ENCODE measurements around the gene CRYBB2. TPM values are rescaled to one million over a fixed set of nuclear protein-coding genes. Genes with fewer than 3 reads are reported as not detected.

Gene CRYBB2
- polyA plus RNA-seq, 1 experiment = 0.92 TPM

- H3K36me3 ChIP-seq (ENCODE audit: control insufficient read depth, insufficient read depth, low read length) = no peaks in the 10 kb centered on the region
- H3K27me3 ChIP-seq (ENCODE audit: control insufficient read depth, insufficient read depth, low read length) = no peaks in the 10 kb centered on the region
- H3K4me3 ChIP-seq (ENCODE audit: low read depth, low read length) = no peak overlapping the region
- DNase-seq (ENCODE audit: low read depth) = no peak
- TF ChIP-seq CTCF (IDR thresholded peaks at IDR 0.05; ENCODE audit: insufficient read depth, low read depth, low read length) = no peak
- ChIA-PET CTCF (no interaction called here), POLR2A (no interaction called here)
Observed at GRCh38 chr22:25182131-25183110, 37.0 kb upstream of the CRYBB2 start.

GRCh38 chr22:25183949-25184619, 35.4 kb upstream of the CRYBB2 start:
- Histone ChIP-seq H3K36me3 (ENCODE audit: control insufficient read depth, insufficient read depth, low read length) (no peaks in the 10 kb centered on the region), H3K4me3 (ENCODE audit: low read depth, low read length) (no peak overlapping the region), H3K27me3 (ENCODE audit: control insufficient read depth, insufficient read depth, low read length) (no peaks in the 10 kb centered on the region)
- no peak for DNase-seq (ENCODE audit: low read depth)
- POLR2A ChIA-PET = no interaction called here
- CTCF ChIA-PET = no interaction called here
- TF ChIP-seq CTCF (IDR thresholded peaks at IDR 0.05; ENCODE audit: insufficient read depth, low read depth, low read length) = no peak

GRCh38 chr22:25186140-25186539, 33.3 kb upstream of the CRYBB2 start:
- no peak overlapping the region for H3K4me3 ChIP-seq (ENCODE audit: low read depth, low read length)
- CTCF ChIA-PET = interaction anchor here (1.5 kb wide), 1 partner anchor 16 kb away, joined by 4 read pairs; no protein-coding TSS in a partner anchor
- no peaks in the 10 kb centered on the region for H3K36me3 ChIP-seq (ENCODE audit: control insufficient read depth, insufficient read depth, low read length)
- H3K27me3 ChIP-seq (ENCODE audit: control insufficient read depth, insufficient read depth, low read length) = no peaks in the 10 kb centered on the region
- no peak for TF ChIP-seq CTCF (IDR thresholded peaks at IDR 0.05; ENCODE audit: insufficient read depth, low read depth, low read length)
- DNase-seq (ENCODE audit: low read depth) = no peak
- POLR2A ChIA-PET = no interaction called here

GRCh38 chr22:25187469-25187868, 32.0 kb upstream of the CRYBB2 start:
- ChIA-PET CTCF (interaction anchor here (0.9 to 1.9 kb wide), 2 partner anchors 15 to 21 kb away, joined by 3 to 7 read pairs; no protein-coding TSS in a partner anchor), POLR2A (no interaction called here)
- no peaks in the 10 kb centered on the region for H3K36me3 ChIP-seq (ENCODE audit: control insufficient read depth, insufficient read depth, low read length)
- no peak for DNase-seq (ENCODE audit: low read depth)
- H3K27me3 ChIP-seq (ENCODE audit: control insufficient read depth, insufficient read depth, low read length) = no peaks in the 10 kb centered on the region
- H3K4me3 ChIP-seq (ENCODE audit: low read depth, low read length) = no peak overlapping the region
- no peak for TF ChIP-seq CTCF (IDR thresholded peaks at IDR 0.05; ENCODE audit: insufficient read depth, low read depth, low read length)

GRCh38 chr22:25192406-25192805, 27.0 kb upstream of the CRYBB2 start:
- POLR2A ChIA-PET = no interaction called here
- no peak for TF ChIP-seq CTCF (IDR thresholded peaks at IDR 0.05; ENCODE audit: insufficient read depth, low read depth, low read length)
- Histone ChIP-seq H3K27me3 (ENCODE audit: control insufficient read depth, insufficient read depth, low read length) (no peaks in the 10 kb centered on the region), H3K4me3 (ENCODE audit: low read depth, low read length) (no peak overlapping the region), H3K36me3 (ENCODE audit: control insufficient read depth, insufficient read depth, low read length) (no peaks in the 10 kb centered on the region)
- CTCF ChIA-PET = interaction anchor here (3.6 kb wide), 1 partner anchor 9 kb away, joined by 13 read pairs; no protein-coding TSS in a partner anchor
- no peak for DNase-seq (ENCODE audit: low read depth)

Measured in BJ (cell line).